Measurements from ENCODE around the gene PPP1R3A. TPM values are rescaled to one million over a fixed set of nuclear protein-coding genes. Genes with fewer than 3 reads are reported as not detected.

The PPP1R3A gene
- total RNA-seq, 1 experiment from 2014 or later: not detected

GRCh38 chr7:113892818-113893217, 26.0 kb downstream of the PPP1R3A start:
- TF ChIP-seq CTCF (conservative IDR thresholded peaks at IDR 0.05): no peak
- Mint-ChIP-seq H3K4me1 (0 out of 4 replicates have a peak, but pooled peaks cover 2 to 5% of the 10 kb centered on the region in 2 experiments), H3K27ac (no peak overlapping the region), H3K36me3 (ENCODE audit: insufficient read depth in 1 of 3, low read depth in 3 of 3) (no peaks in the 10 kb centered on the region; a peak in 1 of 7 replicates), H3K4me3 (no peak overlapping the region), H3K27me3 (ENCODE audit: low read depth) (no peaks in the 10 kb centered on the region), H3K9me3 (no peaks in the 10 kb centered on the region)
- Histone ChIP-seq H4K8ac (replicated peaks; ENCODE audit: insufficient read length, low read depth, low read length) (no peak overlapping the region), H3K14ac (ENCODE audit: insufficient read depth, low read length) (no peak overlapping the region), H4K5ac (ENCODE audit: insufficient read length, low read depth, low read length) (no peak overlapping the region), H3K4me1 (ENCODE audit: insufficient read depth, low read length) (no peaks in the 10 kb centered on the region), H2AFZ (ENCODE audit: low read length) (no peak overlapping the region), H3T11ph (ENCODE audit: low read length) (no peak overlapping the region), H3K79me2 (ENCODE audit: insufficient read depth, low read length) (no peaks in the 10 kb centered on the region), H2BK12ac (ENCODE audit: insufficient read length, low read depth, low read length) (no peak overlapping the region), H3K23ac (ENCODE audit: insufficient read length, low read depth, low read length) (no peak overlapping the region), H2BK20ac (ENCODE audit: low read depth, low read length, poor library complexity, severe bottlenecking) (no peak overlapping the region), H3K27ac (ENCODE audit: insufficient read length, low read depth, low read length) (no peak overlapping the region), H3K79me1 (ENCODE audit: insufficient read depth, low read depth, low read length, poor library complexity, severe bottlenecking) (no peaks in the 10 kb centered on the region), H2BK120ac (ENCODE audit: low read depth, low read length, poor library complexity, severe bottlenecking) (no peak overlapping the region), H3K27me3 (ENCODE audit: insufficient read depth, low read length) (no peaks in the 10 kb centered on the region), H4K91ac (ENCODE audit: insufficient read length, low read depth, low read length) (no peak overlapping the region), H2BK5ac (ENCODE audit: insufficient read length, low read length) (no peak overlapping the region), H3K56ac (ENCODE audit: insufficient read length, low read depth, low read length) (no peak overlapping the region), H3K4ac (ENCODE audit: low read depth, low read length) (no peak overlapping the region), H3K9me3 (ENCODE audit: control insufficient read depth, low read depth, low read length) (no peaks in the 10 kb centered on the region), H3K4me2 (ENCODE audit: insufficient read depth, insufficient read length, low read length) (no peak overlapping the region), H3K23me2 (ENCODE audit: insufficient read length, low read depth, low read length, poor library complexity, severe bottlenecking) (no peaks in the 10 kb centered on the region), H3K9ac (ENCODE audit: extremely low read depth, insufficient read length, low read length) (no peak overlapping the region), H3K18ac (ENCODE audit: insufficient read length, low read depth, low read length) (no peak overlapping the region), H2AK5ac (ENCODE audit: insufficient read length, low read length) (no peak overlapping the region), H2BK15ac (ENCODE audit: low read depth, low read length) (no peak overlapping the region), H4K20me1 (ENCODE audit: control insufficient read depth, insufficient read depth, insufficient read length) (no peaks in the 10 kb centered on the region)
- no CpG with 5 or more reads among the region's 3 CpGs for WGBS (ENCODE audit: extremely low coverage, insufficient read length, low lambda C conversion rate)
- no peak for DNase-seq

Measured in H9 (cell line).